Measurements from ENCODE around the gene EFCAB11. TPM values are rescaled to one million over a fixed set of nuclear protein-coding genes. Genes with fewer than 3 reads are reported as not detected.
A peak's percentile ranks its signal among the peaks of the same experiment; 100 is the strongest.

Gene EFCAB11
- total and polyA plus RNA-seq, 2 of the 8 experiments (the other 6 are each of a cell fraction or from before 2014, with no cell fraction given): 6.8 to 12.8 TPM

DNA sequence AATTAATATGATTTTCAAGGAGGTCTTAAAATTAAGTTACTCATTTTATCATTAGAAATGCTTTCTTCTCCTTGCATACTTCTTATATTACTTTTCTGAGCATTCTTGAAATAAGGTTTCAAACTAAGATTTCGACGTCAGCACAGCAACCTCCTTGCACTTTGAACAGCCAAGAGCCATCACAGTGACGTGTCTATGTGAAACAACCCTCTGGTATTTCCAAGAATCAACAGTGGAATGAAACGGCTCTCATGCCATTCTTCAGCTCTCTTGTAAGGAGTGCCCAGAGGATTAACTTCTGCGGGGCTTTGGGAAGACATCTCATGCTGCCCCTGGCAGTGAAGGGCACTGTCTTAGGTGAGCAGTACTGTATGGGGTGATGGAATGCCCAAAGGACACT, 109.2 kb downstream of the EFCAB11 start:
- no peak overlapping the region for H2AFZ ChIP-seq (ENCODE audit: low read length)
- no peak overlapping the region for H3K4me3 ChIP-seq (ENCODE audit: extremely low read depth in 1 of 4, insufficient read depth in 2 of 4, low read depth in 3 of 4, low read length in 4 of 4)
- no peaks in the 10 kb centered on the region for H3K79me1 ChIP-seq (ENCODE audit: low read depth, low read length)
- no peaks in the 10 kb centered on the region for H3K27me3 ChIP-seq (replicated peaks in 1 of 4; ENCODE audit: control insufficient read depth in 3 of 4, extremely low read depth in 1 of 4, insufficient read depth in 3 of 4, low read length in 3 of 4)
- TF ChIP-seq SIN3A (conservative IDR thresholded peaks at IDR 0.05 in 1 of 2, IDR thresholded peaks at IDR 0.05 in 1 of 2; ENCODE audit: low read depth in 1 of 2, low read length in 2 of 2): no peak
- no peak for TF ChIP-seq SP1 (IDR thresholded peaks at IDR 0.05; ENCODE audit: low read depth, low read length)
- TF ChIP-seq RFX5 (IDR thresholded peaks at IDR 0.05; ENCODE audit: borderline replicate concordance, low read depth, low read length): no peak
- TF ChIP-seq CHD1 (IDR thresholded peaks at IDR 0.05; ENCODE audit: low read depth, low read length): no peak
- TF ChIP-seq EGR1 (IDR thresholded peaks at IDR 0.05; ENCODE audit: borderline replicate concordance, low read depth, low read length): no peak
- no peak for TF ChIP-seq JUND (IDR thresholded peaks at IDR 0.05; ENCODE audit: low read length)
- no peak for TF ChIP-seq POLR2AphosphoS5 (IDR thresholded peaks at IDR 0.05; ENCODE audit: low read depth, low read length)
- no peak for TF ChIP-seq CBX5 (IDR thresholded peaks at IDR 0.05; ENCODE audit: low read depth, low read length)
- TF ChIP-seq, protein P1, sequence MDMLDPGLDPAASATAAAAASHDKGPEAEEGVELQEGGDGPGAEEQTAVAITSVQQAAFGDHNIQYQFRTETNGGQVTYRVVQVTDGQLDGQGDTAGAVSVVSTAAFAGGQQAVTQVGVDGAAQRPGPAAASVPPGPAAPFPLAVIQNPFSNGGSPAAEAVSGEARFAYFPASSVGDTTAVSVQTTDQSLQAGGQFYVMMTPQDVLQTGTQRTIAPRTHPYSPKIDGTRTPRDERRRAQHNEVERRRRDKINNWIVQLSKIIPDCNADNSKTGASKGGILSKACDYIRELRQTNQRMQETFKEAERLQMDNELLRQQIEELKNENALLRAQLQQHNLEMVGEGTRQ (IDR thresholded peaks at IDR 0.05; ENCODE audit: low read length): no peak
- TF ChIP-seq BCL11A (IDR thresholded peaks at IDR 0.05; ENCODE audit: low read depth in 2 of 2, low read length in 2 of 2): no peak
- no peak overlapping the region for H4K5ac ChIP-seq (ENCODE audit: insufficient read length, low read depth, low read length)
- H2BK12ac ChIP-seq (ENCODE audit: low read depth, low read length): no peak overlapping the region
- FAIRE-seq (peak; percentile 48), DNase-seq (ENCODE audit: low read depth in 1 of 2, low spot score in 2 of 2) (no peak)
- H2BK120ac ChIP-seq (replicated peaks; ENCODE audit: low read depth, low read length): no peak overlapping the region
- CTCF ChIA-PET (ENCODE audit: partially characterized antibody): interaction anchor here (1.2 kb wide), 1 partner anchor 9 kb away, joined by 5 read pairs; no protein-coding TSS in a partner anchor
- H3K14ac ChIP-seq (ENCODE audit: insufficient read length): no peak overlapping the region
- no peaks in the 10 kb centered on the region for H3K79me2 ChIP-seq (ENCODE audit: control insufficient read depth in 1 of 2, insufficient read depth in 2 of 2, low read length in 2 of 2)
- H2BK15ac ChIP-seq (ENCODE audit: low read length): no peak overlapping the region
- no peaks in the 10 kb centered on the region for H3K36me3 ChIP-seq (ENCODE audit: control insufficient read depth in 2 of 4, insufficient read depth in 4 of 4, low read length in 3 of 4)
- POLR2A ChIA-PET (ENCODE audit: partially characterized antibody): interaction anchor here (0.8 to 1.5 kb wide), 2 partner anchors 11 to 655 kb away, joined by 3 to 4 read pairs; no protein-coding TSS in a partner anchor
- H4K8ac ChIP-seq (ENCODE audit: extremely low read depth, insufficient read depth, low read length): no peak overlapping the region
- H3K4me1 ChIP-seq (replicated peaks in 1 of 4; ENCODE audit: control insufficient read depth in 3 of 4, insufficient read depth in 4 of 4, low read length in 3 of 4): peaks cover 0 to 5% (median 3%) of the 10 kb centered on the region in 4 experiments; a peak in 2 of 7 replicates
- H3K23me2 ChIP-seq (ENCODE audit: low read depth, low read length): no peaks in the 10 kb centered on the region
- H3K23ac ChIP-seq (ENCODE audit: insufficient read length): no peak overlapping the region
- H3K9ac ChIP-seq (replicated peaks in 1 of 4; ENCODE audit: extremely low read depth in 1 of 4, low read depth in 3 of 4, low read length in 3 of 4): no peak overlapping the region
- WGBS, 2 experiments (ENCODE audit: extremely low coverage in 1 of 2, insufficient coverage in 1 of 2, insufficient read length in 1 of 2, insufficient replicate concordance in 2 of 2, low coverage in 1 of 2, low lambda C conversion rate in 2 of 2, missing lambda C conversion rate in 1 of 2): 93% methylated on average over 5 of the region's 5 CpGs; no CpG with 5 or more reads in 1 of the 2 experiments
- no peak overlapping the region for H3K4ac ChIP-seq (replicated peaks; ENCODE audit: insufficient read length, low read depth, low read length)
- no peak overlapping the region for H3K4me2 ChIP-seq (ENCODE audit: insufficient read depth in 1 of 2, low read depth in 2 of 2, low read length in 2 of 2)
- H3K18ac ChIP-seq (ENCODE audit: extremely low read depth, low read length): no peak overlapping the region
- H2AK5ac ChIP-seq (ENCODE audit: low read depth, low read length): no peak overlapping the region
- H3K56ac ChIP-seq (replicated peaks; ENCODE audit: insufficient read length, low read depth, low read length): no peak overlapping the region
- H2BK20ac ChIP-seq (ENCODE audit: low read length): no peak overlapping the region
- no peak overlapping the region for H3K27ac ChIP-seq (ENCODE audit: low read depth, low read length)
- no peak overlapping the region for H2BK5ac ChIP-seq (ENCODE audit: low read depth, low read length)
- no peaks in the 10 kb centered on the region for H3K9me3 ChIP-seq (ENCODE audit: insufficient read depth in 2 of 2, low read depth in 1 of 2, low read length in 1 of 2)
- H4K20me1 ChIP-seq (replicated peaks in 1 of 2; ENCODE audit: control insufficient read depth in 1 of 2, insufficient read depth in 2 of 2, low read length in 2 of 2): no peaks in the 10 kb centered on the region
- H4K91ac ChIP-seq (replicated peaks; ENCODE audit: insufficient read length, low read length): no peak overlapping the region
